CD4-positive, alpha-beta T cell treated with Interleukin-12 subunit alpha and Interleukin-12 subunit beta, for 1 hour (primary cell): ENCODE measurements around the gene PLAAT3.
"Not testable (repeated sequence)": the region's sequence is repeated elsewhere in the genome, so short reads cannot be mapped to it uniquely, and the experiment has no call there.

Source experiments
- DNase-seq: peaks from one replicate; pipeline ENCODE4 v3.0.0-alpha.2; 2020

Gene PLAAT3

GRCh38 chr11:63608353-63609345, 5.6 kb downstream of the PLAAT3 start:
- no peak for DNase-seq

- no peak for DNase-seq
Measured at GRCh38 chr11:63603180-63603518, 11.1 kb downstream of the PLAAT3 start.

- not testable (repeated sequence) for DNase-seq
Measured at GRCh38 chr11:63602290-63603179, 11.7 kb downstream of the PLAAT3 start.

- no peak for DNase-seq
Measured at GRCh38 chr11:63599211-63600122, 14.8 kb downstream of the PLAAT3 start.

DNA sequence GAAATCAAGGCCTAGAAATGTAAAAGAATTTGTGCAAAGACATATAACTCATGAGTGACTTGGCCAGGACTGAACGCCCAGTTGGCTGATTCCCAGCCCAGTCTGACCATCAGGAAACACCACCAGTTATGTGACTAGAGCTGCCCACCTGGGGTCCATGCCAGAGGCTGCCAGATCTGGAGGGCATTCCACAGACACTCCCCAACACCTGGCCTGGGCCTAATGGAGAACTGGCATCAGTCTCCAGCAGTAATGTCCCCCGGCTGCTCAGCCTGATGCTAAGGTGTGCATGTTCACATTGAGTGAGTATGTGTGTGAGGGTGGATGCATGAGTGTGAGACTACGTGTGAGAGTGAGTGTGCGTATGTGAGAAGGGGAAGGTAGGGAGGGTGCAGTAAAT, 15.7 kb downstream of the PLAAT3 start:
- no peak for DNase-seq

DNA sequence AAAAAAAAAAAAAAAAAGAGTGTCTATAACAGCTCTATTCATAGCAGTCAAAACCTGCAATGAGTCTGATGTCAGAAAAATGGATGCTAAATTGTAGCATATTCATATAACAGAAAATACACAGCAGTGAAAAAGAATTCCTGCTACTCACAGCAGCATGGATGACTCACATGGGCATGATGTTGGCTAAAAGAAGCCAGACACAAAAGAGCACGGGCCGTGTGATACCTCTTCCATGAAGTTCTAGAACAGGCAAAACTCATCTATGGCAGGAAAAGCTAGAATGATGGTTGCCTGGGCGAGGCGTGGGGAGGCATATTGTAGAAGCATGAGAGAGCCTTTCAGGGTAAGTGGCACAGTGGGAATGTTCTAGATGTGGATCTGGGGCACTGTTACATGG, 18.9 kb downstream of the PLAAT3 start:
- DNase-seq = no peak

DNA sequence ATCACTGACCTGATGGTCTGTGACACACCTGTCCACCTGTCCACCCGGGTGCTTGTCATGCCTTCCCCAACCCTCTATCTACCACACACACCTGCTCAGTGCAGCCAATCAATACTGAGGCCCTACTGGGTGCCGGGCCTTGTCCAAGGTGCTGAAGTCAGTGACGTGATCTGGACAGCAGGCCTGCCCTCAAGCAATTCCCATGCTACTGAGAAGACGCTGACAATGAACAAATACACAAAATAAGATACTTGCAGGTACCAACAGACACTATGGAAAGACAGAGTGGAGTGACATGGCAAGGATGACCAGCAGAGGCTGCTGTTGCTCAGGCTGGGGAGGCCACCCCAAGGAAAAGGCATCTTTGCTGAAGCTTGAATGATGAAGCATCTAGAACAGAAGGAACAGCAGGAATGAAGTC, 21.2 kb downstream of the PLAAT3 start:
- no peak for DNase-seq

GRCh38 chr11:63590024-63590788, 24.0 kb downstream of the PLAAT3 start:
- no peak for DNase-seq

DNA sequence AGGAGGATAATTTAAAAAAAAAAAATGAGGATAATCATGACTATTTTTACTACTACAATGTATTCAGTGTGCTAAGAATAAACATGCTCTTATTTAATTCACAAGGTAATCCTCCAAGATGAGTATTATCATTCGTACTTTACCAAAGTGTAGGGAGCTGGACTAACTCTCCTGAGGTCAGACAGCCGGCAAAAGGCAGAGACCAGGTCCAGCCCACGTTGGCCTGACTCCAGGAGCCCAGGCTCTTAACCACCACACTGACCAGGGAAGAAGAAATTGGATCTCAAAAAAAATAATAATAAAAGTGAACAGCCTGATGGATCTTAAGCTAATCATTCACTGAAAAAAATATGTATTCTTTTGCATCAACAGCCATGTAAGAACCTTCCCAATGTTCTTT, 25.2 kb downstream of the PLAAT3 start:
- no peak for DNase-seq

- DNase-seq = no peak
Measured at GRCh38 chr11:63586451-63587166, 27.6 kb downstream of the PLAAT3 start.

GRCh38 chr11:63583357-63583677, 30.9 kb downstream of the PLAAT3 start:
- DNase-seq = no peak

- DNase-seq = not testable (repeated sequence)
Measured at GRCh38 chr11:63581224-63581623, 33.0 kb downstream of the PLAAT3 start.

GRCh38 chr11:63578882-63579281, 35.4 kb downstream of the PLAAT3 start:
- DNase-seq = not testable (repeated sequence)

- no peak for DNase-seq
Measured at GRCh38 chr11:63574856-63575602, 39.2 kb downstream of the PLAAT3 start.

DNA sequence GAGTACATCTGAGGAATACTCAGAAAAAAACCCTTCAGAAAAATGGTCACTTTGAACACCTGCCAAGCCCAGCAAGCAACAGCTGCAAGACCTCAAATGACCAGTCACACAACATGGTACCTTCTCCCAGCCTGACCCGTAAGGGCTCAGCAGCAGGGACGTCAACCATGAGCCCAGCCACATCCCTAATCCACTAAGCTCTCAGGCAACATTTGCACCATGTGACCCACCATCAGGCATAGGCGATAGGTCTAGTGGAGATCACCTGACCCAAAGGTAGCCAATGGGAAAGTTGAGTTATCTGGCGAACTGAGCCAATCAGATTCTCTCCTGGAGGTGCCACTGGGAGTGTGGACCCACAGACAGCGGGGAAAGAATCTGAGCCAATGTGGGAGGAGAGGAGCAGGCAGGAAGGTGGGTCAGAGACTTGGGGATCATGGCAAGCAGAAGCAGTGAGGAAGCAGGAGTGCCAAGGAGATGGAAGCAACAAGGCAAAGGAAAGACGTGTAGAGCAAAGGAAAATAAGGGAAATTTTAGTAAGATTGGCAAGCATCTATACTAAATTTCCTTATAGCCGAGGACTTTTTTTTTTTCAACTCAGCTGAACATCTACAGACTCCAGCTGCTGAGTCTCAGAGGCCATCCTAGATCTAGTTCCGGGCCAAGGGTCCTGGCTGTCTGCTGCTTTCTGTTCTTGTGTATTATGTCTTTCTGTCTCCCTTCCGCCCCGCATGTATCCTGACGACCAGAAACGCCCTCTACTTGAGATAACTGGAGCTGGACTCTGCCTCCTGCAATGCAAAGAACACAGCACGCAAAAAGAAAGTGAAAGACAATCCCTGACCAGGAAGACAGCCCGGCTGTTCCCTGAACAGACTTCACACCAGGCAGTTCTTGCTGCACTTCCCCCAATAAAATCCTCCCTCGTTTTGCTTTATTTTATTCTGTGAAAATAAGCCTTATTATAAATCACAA, 40.1 kb downstream of the PLAAT3 start:
- DNase-seq = peak; percentile 56

DNA sequence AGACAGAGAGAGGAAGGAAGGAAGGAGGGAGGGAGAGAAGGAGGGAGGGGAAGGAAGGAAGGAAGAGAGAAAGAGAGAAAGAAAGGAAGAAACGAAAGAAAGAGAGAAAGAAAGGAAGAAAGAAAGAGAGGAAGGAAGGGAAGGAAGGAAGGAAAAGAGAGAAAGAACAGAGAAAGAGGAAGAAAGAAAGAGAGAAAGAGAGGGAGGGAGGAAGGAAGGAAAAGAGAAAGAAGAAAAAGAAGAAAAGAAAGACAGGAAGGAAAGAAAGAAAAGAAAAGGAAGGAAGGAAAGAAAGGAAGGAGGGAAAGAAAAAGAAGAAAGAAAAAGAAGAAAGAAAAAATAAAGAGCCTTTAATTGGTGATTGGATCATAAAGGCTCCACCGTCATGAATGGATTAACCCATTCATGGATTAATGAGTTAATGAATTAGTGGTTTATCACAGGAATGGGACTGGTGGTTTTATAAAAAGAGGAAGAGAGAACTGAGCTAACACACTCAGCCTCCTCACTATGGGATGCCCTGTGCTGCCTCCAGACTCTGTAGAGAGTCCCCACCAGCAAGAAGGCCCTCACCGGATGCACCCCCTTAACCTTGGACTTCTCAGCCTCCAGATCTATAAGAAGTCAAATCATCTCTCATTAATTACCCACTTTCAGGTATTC, 42.1 kb downstream of the PLAAT3 start:
- no peak for DNase-seq

DNA sequence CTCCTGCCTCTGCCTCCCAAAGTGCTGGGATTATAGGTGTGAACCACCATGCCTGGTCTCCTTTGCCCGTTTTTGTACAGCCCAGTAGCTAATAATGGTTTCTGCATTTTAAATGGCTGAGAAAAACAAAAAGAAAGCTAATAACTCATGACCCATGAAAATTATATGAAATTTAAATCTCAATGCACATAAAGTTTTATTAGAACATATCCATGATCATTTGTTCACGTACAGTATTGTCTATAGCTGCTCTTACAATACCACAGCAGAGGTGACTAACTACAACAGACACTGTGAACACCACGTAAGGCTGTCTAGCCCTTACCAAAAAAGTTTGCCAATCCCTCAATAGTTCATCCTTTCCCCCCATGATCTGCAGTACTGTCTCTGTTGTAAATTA, 44.7 kb downstream of the PLAAT3 start:
- DNase-seq = no peak

DNA sequence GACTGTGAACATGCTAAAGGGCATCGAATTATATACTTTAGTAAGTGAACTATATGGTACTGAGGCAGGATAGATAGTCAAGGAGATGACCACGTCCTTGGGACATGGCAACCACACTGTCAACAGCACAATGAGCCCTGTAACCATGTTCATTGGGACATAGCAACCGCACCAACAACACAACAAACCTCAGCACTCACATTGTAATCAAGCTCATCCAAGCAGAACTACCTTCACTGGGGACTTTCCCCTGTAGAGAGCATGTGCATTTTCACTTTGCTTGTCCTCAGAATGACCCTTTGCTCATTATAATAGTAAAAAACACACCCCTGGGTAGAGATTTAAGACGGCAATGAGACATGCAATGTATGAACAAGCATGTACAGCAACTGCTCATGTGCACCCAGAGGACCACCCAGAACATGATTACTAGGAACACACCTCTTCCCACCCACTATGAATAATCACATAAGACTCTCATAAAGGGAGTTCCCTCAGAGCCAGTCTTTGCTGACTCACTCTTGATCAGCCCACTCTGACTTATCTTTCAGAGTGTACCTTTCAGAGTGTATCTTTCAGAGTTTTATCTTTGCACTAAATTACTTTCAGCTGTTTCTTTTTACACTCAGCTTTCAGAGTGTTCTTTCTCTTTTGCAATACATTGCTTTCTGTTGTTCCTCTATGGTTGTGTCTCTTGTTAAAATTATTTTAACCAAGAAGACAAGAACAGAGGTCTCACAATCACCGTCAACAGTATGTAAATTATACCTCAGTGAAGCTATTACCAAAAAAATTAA, 47.0 kb downstream of the PLAAT3 start:
- peak; percentile 91 for DNase-seq
